HepG2 (cell line): ENCODE results near the gene STH. TPM values are rescaled to one million over a fixed set of nuclear protein-coding genes. Genes with fewer than 3 reads are reported as not detected.
A peak's percentile ranks its signal among the peaks of the same experiment; 100 is the strongest.

Experiments
- AHR ChIP-seq: IDR thresholded peaks from 2 replicates; pipeline ENCODE4 v1.6.1; 2018; ENCODE audit warnings: missing genetic modification reagents, missing compliant biosample characterization
- ARHGAP35 ChIP-seq: sonication (generic); formaldehyde crosslinking; IDR thresholded peaks from 2 replicates; pipeline ENCODE4 v1.9.0; 2022; ENCODE audit warnings: mild to moderate bottlenecking, inconsistent platforms, moderate library complexity, missing genetic modification reagents, borderline replicate concordance
- ATF5 ChIP-seq: sonication (generic); formaldehyde crosslinking; IDR thresholded peaks from 2 replicates; pipeline ENCODE4 v1.4.0; 2020; ENCODE audit warnings: mild to moderate bottlenecking, low read depth, missing genetic modification reagents
- BCL6 ChIP-seq: IDR thresholded peaks from 2 replicates; pipeline ENCODE4 v1.6.1; 2016; ENCODE audit warnings: missing genetic modification reagents, missing compliant biosample characterization
- E2F2 ChIP-seq: sonication (generic); formaldehyde crosslinking; IDR thresholded peaks from 2 replicates; pipeline ENCODE4 v1.4.0; 2020; ENCODE audit warnings: missing genetic modification reagents, borderline replicate concordance
- ELF4 ChIP-seq: sonication (generic); formaldehyde crosslinking; IDR thresholded peaks from 2 replicates; pipeline ENCODE4 v1.5.0; 2020; ENCODE audit warnings: missing genetic modification reagents, mild to moderate bottlenecking, moderate library complexity, borderline replicate concordance
- IKZF1 ChIP-seq: fragments of 450-650 bp; IDR thresholded peaks from 2 replicates; pipeline ENCODE4 v1.7.1; 2016
- MAFK ChIP-seq, 2 experiments: IDR thresholded peaks in 1 of 2; conservative IDR thresholded peaks in 1 of 2; 2 replicates each; pipeline ENCODE4 v1.6.1; 2011; ENCODE audit warnings: improper control_type of control experiment in 2 of 2, low read length in 2 of 2
- MTERF4 ChIP-seq: sonication (generic); formaldehyde crosslinking; IDR thresholded peaks from 2 replicates; pipeline ENCODE4 v1.8.0; 2023; ENCODE audit warnings: mild to moderate bottlenecking, missing genetic modification reagents
- NFATC3 ChIP-seq: sonication (generic); formaldehyde crosslinking; IDR thresholded peaks from 2 replicates; pipeline ENCODE4 v1.5.1; 2020; ENCODE audit warnings: mild to moderate bottlenecking, missing genetic modification reagents
- PITX1 ChIP-seq: sonication (generic); formaldehyde crosslinking; IDR thresholded peaks from 2 replicates; pipeline ENCODE4 v1.5.1; 2020; ENCODE audit warnings: mild to moderate bottlenecking, missing genetic modification reagents
- RARG ChIP-seq: sonication (generic); formaldehyde crosslinking; IDR thresholded peaks from 2 replicates; pipeline ENCODE4 v1.4.0; 2020; ENCODE audit warnings: low read depth, mild to moderate bottlenecking, missing genetic modification reagents
- TBX3 ChIP-seq: fragments of 450-650 bp; IDR thresholded peaks from 2 replicates; pipeline ENCODE4 v1.6.1; 2017; ENCODE audit warnings: antibody characterized with exemption, mild to moderate bottlenecking, inconsistent platforms, borderline replicate concordance
- TEAD2 ChIP-seq: sonication (generic); formaldehyde crosslinking; IDR thresholded peaks from 2 replicates; pipeline ENCODE4 v1.9.0; 2021; ENCODE audit warnings: missing genetic modification reagents
- ZNF143 ChIP-seq: sonication (generic); formaldehyde crosslinking; IDR thresholded peaks from 2 replicates; pipeline ENCODE4 v1.4.0; 2020; ENCODE audit warnings: missing genetic modification reagents
- ZNF451 ChIP-seq: sonication (generic); formaldehyde crosslinking; IDR thresholded peaks from 2 replicates; pipeline ENCODE4 v1.5.0; 2020; ENCODE audit warnings: mild to moderate bottlenecking, missing genetic modification reagents
- ZNF589 ChIP-seq: sonication (generic); formaldehyde crosslinking; conservative IDR thresholded peaks from 2 replicates; pipeline ENCODE4 v1.8.0; 2022; ENCODE audit warnings: mild to moderate bottlenecking, moderate library complexity, missing genetic modification reagents
- ZNF609 ChIP-seq: sonication (generic); formaldehyde crosslinking; IDR thresholded peaks from 2 replicates; pipeline ENCODE4 v1.4.0; 2020; ENCODE audit warnings: mild to moderate bottlenecking, missing genetic modification reagents, borderline replicate concordance
- ZNF746 ChIP-seq: sonication (generic); formaldehyde crosslinking; IDR thresholded peaks from 2 replicates; pipeline ENCODE4 v1.8.0; 2022; ENCODE audit warnings: mild to moderate bottlenecking, missing genetic modification reagents
- ZNF776 ChIP-seq: sonication (generic); formaldehyde crosslinking; IDR thresholded peaks from 2 replicates; pipeline ENCODE4 v1.4.0; 2020; ENCODE audit warnings: mild to moderate bottlenecking, missing genetic modification reagents
- ZNF782 ChIP-seq: sonication (generic); formaldehyde crosslinking; IDR thresholded peaks from 2 replicates; pipeline ENCODE4 v1.4.0; 2020; ENCODE audit warnings: missing genetic modification reagents, mild to moderate bottlenecking, borderline replicate concordance
- polyA plus RNA-seq, 8 experiments: library from polyadenylated mRNA; depleted of rRNA in 3 of 8; stranded (reverse) in 7 of 8; unstranded in 1 of 8; fragments of >200 nt; fragmentation: Illumina TruSeq in 4 of 8; extraction: Trizol in 4 of 8; gene quantifications; 2 replicates each; pipeline versions ENCODE4 v1.2.1 to v1.2.3, GENCODE V29; 2011 to 2016; ENCODE audit warnings: low read depth in 4 of 8, missing spikeins in 1 of 8, mixed read lengths in 1 of 8; ENCODE audit not compliant: insufficient read depth in 1 of 8
- total RNA-seq, 5 experiments: library from RNA; depleted of rRNA; stranded (reverse); fragments of >200 nt; fragmentation: Illumina TruSeq; extraction: Trizol; gene quantifications; 2 replicates each; pipeline ENCODE4 v1.2.3, GENCODE V29; 2016; ENCODE audit warnings: low read depth in 1 of 5

STH gene
- total and polyA plus RNA-seq, 2 of the 13 experiments (the other 11 are each of a cell fraction or from before 2014, with no cell fraction given): not detected

GRCh38 chr17:46001390-46002310 is 2.6 kb downstream of the STH start (continued):
- no peak for TF ChIP-seq NFATC3
- no peak for TF ChIP-seq TEAD2 (CRISPR knock-in tag)
- 0 out of 2 replicates have a peak, but pooled peaks have one; percentile 43 for TF ChIP-seq ZNF776 (CRISPR knock-in tag)
- no peak for TF ChIP-seq ATF5 (CRISPR knock-in tag)
- TF ChIP-seq ZNF609 (CRISPR knock-in tag): 0 out of 2 replicates have a peak, but pooled peaks have one; percentile 19
- no peak; the same call in 1 of the 2 replicates for TF ChIP-seq ZNF782 (CRISPR knock-in tag)
- TF ChIP-seq E2F2 (CRISPR knock-in tag): no peak
- no peak for TF ChIP-seq ELF4 (CRISPR knock-in tag)
- 0 out of 2 replicates have a peak, but pooled peaks have one; percentile 53 for TF ChIP-seq ZNF451 (CRISPR knock-in tag)
- TF ChIP-seq PITX1: no peak
- TF ChIP-seq MAFK (conservative IDR thresholded peaks at IDR 0.05 in 1 of 2, IDR thresholded peaks at IDR 0.05 in 1 of 2; ENCODE audit: low read length in 2 of 2): no peak
- no peak for TF ChIP-seq ZNF589 (CRISPR knock-in tag)
- TF ChIP-seq AHR (CRISPR knock-in tag): no peak
- TF ChIP-seq ZNF143 (CRISPR knock-in tag): no peak
- no peak for TF ChIP-seq IKZF1
- TF ChIP-seq RARG (CRISPR knock-in tag): no peak
- 0 out of 2 replicates have a peak, but pooled peaks have one; percentile 32 for TF ChIP-seq ZNF746 (CRISPR knock-in tag)
- no peak for TF ChIP-seq ARHGAP35 (CRISPR knock-in tag)
- no peak for TF ChIP-seq BCL6
- 0 out of 2 replicates have a peak, but pooled peaks have one; percentile 58 for TF ChIP-seq MTERF4 (CRISPR knock-in tag)
- no peak for TF ChIP-seq TBX3
